HL-60 (cell line): Measurements from ENCODE around the gene OR7D2.

Experiments
- GABPA ChIP-seq: IDR thresholded peaks from 2 replicates; pipeline ENCODE4 v1.6.1; 2012; ENCODE audit warnings: low read depth
- POLR2AphosphoS5 ChIP-seq: IDR thresholded peaks from 2 replicates; pipeline ENCODE4 v1.6.1; 2012; ENCODE audit warnings: low read depth

DNA sequence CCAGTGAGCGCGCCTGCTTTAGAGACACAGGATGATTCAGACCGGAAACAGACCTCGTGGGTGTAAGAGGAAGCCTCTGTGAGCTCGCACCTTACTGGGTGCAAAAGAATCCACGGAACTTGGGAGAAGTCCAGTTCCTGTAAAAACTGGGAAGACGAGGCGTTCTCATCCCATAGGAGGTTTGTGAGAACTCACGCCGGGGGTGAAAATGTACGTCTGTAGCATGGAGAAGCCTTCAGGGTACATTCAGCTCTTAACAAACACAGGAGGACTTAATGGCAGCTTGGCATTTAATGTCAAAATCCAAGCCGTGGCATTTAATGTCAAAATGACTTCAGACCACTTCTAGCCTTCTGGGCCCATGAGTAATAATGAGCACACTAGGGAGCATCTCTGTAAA is 17.4 kb upstream of the OR7D2 start:
- no peak for TF ChIP-seq GABPA
- TF ChIP-seq POLR2AphosphoS5: no peak
